CD4-positive, alpha-beta T cell treated with Interleukin-4 for 1 hour (primary cell): Measurements from ENCODE around the gene CEACAM4.

Experiments used
- DNase-seq, 2 donors: peaks; one replicate each; pipeline ENCODE4 v3.0.0-alpha.2; 2020 to 2022

The CEACAM4 gene

DNA sequence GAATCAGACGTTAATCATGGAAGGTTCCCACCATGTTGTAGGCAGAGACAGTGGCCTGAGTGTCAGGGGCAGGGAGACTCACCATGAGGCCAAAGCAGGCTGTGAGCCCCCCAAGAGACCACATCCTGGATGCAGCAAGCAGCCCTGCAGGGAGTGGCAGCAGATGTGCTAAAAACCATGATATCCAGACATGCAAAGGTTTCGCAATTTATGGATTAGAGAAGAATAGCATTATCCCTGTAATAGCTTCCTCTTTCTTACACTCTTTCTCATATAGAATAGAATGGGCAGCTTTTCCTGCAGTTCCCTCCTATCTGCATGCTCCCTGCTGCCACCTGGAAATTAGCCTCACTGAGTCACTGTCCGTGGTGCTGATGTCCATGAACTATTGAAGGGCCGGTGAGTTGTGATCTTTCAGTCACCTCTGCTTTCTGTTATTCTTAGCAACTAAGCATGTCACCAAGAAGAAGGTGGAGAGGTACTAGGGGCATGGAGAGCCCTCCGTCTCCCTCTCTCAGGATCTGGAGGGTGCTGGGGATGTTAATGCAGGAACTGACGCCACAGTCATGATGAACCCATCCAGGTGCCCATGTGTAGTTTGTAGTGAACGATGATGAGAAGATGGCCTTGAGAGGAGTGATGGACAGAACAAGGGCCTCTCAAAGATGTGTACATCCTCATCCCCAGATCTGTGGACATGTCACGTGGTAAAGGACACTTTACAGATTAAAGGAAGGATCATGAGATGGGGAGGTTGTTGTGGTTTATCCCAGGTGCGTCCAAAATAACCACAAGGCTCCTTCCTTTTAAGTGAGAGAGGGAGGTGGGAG is 9.9 kb downstream of the CEACAM4 start:
- DNase-seq = no peak

DNA sequence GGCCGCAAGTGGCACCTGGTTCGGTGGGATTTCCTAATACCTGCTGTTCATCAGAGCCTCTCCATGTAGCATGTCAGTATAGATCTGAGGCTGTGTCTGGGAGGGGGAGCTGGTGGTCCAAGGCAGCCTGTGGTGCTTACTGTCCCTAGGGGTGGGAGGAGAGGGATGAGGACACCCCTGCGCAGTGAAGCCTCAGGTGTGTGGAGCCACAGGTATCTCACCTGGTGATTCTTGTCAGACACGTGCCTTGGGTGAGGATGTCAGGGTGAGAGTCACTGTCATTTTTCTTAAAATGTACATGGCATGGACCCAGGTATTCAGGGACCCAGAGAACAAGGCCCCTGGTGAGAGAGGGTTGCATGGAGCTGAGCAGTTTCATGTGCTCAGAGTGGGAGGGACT is 11.7 kb downstream of the CEACAM4 start:
- no peak for DNase-seq

DNA sequence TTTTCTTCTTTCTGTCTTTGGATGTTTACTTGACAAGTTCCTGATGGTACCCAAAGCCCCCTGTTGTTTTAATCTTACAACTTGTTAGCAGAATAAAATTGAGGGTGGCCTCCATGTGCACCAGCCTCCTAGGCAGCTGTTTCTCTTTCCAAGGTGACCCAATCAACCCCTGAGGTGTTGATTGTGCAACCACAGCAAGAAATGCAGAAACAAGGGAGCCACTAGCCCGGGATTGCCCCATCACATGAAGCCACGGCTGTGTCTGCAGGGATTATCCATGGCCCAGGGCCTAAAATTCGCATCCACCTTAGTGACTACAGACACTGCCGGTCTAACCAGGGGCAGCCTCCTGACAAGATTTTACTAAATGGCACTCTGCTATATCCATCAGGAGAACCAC is 14.4 kb downstream of the CEACAM4 start:
- no peak for DNase-seq

DNA sequence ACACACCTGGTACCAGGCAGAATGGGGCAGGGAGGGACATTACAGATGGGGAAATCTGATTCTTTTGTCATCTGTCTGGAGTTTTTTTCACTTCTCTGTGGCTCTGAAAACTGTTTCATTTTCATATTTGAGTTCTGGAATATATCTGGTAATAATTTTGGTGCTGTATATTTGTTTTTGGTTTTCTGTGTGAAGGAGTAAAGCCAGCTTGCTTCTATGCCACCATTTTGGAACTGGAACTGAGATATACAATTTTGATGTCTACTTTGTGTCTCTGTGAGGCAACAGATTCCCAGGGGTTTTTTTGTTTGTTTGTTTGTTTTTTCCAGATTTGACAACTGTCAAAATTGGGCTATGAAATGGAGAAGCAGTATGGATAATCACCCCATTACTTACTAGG is 16.1 kb downstream of the CEACAM4 start:
- no peak for DNase-seq

DNA sequence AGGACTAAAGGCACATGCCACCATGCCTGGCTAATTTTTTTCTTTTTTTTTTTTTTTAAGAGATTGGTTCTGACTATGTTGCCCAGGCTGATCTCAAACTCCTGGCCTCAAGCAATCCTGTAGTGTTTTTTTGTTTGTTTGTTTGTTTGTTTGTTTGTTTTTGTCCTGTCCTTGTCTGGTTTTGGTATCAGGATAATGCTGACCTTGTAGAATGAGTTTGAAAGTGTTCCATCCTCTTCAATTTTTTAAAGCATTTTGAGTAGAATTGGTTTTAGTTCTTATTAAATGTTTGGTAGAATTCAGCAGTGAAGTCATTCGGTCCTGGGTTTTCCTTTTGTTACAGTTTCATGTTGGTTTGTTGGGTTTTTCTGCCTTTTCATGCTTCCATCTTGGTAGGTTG is 19.2 kb downstream of the CEACAM4 start:
- no peak for DNase-seq

DNA sequence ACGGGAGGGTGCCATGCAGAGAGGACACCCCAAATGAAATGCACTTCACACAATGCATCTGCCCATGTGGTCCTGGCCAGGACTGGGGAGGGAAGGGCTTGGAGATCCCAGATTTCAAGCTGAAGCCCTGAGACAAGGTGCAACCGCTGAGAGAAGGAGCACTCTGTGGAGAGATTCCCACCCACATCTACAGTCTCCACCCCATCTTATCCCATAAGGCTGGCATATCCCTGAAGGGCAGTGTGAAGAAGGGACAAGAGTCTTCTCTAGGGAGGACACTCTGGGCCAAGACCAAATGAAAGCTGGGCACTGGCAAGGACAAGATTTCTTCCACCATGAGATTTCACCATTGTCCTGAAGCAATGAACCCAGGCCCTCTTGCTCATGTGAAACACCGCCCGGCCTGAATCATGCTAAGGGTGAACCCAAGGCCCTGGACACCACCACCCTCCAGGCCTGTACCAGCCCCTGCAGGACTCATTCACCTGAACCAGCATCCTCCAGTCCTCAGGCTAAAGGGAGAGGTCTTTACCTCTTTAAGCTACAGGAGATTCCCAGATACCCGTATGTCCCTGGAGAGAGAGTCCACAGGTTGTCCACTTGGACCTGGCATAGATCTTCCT is 20.5 kb downstream of the CEACAM4 start:
- no peak for DNase-seq

DNA sequence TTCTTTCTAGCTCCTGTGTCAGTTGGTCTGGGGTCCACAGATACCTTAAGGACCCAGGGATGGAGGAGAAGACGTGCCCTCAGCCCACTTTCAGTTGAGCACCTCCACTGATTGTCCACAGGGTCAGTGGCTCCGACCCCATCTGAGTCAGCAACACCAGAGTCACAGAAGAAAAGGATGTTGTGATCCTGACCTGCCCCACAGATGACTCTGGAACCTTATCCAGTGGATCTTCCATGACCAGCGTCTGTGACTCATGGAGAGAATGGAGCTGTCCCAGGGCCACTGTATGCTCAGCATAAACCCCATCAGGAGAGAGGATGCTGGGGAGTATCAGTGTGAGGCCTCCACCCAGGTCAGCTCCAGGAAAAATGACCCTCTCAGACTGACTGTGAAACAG is 22.0 kb downstream of the CEACAM4 start:
- DNase-seq = no peak

DNA sequence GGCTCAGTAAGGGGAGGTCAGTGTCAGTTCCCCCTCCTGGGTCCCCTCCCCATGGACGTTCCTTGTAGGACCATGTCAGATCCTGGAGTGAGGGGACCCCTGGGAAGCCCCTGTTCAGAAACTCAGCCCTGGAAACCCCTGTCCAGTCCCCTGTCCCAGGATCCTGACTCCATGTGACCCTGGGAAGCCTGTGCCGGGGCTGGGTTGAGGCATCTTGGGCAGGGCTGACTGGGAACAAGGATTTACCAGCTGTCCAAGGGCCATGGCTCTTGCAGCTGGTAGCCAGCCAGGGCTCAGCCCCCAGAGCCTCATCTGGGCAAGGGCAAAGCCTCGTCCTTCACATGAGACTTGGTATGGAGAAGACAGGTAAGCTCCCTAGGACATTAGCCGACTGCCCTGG is 25.1 kb downstream of the CEACAM4 start:
- no peak for DNase-seq

DNA sequence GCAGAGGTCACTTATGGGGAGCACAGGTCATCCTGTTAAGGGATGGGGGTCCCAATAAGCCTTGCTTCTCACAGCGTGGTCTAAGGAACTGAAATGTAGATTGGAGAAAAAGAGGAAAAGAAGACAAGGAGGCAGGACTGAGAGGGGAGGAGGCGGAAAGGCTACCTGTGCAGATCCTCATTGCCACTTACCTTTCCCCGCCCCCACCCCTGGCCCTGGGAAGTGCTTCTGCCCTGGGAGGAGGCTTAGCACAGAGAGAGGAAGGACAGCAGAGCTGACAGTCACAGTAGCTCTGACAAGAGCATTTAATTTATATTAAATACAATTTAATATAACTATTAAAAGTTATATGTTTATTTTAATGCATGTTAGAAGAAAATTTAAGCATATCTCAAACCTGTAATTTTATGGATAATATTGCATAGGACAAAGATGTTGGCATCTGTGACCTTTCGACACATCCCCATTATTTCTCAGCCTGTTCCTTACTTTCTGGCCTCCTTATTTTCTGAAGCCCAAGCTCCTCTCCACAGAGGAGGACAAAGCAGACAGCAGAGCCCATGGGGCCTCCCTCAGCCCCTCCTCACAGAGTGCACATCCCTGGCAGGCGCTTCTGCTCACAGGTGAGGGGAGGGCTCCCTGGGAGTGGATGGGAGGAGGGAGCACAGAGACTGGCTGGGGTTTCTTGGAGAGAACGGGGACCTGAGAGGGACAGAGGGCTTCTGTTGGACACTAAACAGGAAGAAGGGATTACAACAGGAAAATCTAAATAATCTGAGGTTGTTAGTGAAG is 27.5 kb downstream of the CEACAM4 start:
- no peak for DNase-seq

DNA sequence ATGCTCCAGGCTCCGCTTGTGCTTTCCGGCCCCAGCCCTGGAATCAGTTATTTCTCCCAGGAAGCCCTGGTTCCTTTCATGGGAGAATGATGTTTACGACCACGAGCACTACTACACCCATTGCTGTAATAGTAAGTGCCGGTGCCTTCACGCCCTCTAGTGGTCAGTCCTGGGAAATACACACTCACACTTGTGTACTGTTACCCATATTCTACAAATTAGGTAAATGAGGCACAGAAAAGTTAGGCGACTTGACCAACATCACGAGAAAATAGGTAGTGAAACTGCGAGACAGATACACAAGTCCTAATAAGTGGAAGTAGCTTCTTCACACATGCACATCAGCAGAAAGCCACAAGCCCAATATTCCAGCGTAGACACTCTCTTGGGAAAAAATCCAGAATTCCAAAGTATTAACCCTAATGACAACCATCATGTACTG is 29.3 kb downstream of the CEACAM4 start:
- DNase-seq = peak; percentile 81 to 82

DNA sequence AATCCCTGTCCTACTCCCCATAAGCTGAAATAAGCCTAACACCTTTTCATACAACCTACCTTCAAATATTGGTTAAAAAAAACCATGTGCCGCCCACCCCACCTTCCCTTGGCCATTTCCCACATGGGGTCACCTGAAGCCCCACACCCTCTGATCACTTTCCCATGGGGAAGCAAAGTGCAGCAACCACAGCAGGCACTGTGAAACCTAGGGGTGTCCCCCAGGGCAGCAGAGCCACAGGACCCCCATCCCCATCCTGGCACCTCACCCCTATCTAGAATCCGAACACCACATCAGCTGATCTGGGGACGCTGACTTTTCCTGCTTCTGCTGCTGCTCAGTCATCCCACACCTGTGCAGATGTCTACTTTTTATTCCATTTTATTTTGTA is 31.0 kb downstream of the CEACAM4 start:
- no peak for DNase-seq

DNA sequence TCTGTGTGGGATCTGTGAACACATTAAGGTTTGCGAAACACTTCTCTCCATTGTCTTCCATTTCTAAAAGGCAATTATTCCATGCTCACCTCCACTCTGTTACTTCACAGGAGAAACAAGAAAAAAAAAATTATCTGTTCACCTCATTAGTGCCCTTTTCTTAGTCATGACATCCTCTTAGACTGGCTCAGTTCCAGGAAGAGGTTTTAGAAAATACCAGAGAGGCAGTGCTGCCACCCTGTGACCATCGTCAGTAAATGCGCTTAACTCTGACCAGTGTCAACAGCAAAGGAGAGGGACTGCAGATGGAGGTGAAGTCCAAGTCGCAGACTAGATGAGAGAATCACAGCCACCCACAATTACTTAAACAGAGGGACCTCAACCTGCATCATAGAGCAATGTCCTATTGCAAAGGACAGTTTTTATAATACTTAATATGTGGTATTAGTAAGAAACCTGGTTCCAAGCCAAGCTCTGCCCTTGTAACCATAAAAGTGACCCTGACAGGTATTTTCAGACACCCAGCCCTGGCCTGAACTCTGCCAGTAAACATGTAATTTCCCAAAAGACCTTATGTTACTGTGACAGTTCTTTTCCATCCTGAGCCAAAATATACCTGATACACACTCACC is 31.5 kb downstream of the CEACAM4 start:
- DNase-seq = peak; percentile 76 to 85

DNA sequence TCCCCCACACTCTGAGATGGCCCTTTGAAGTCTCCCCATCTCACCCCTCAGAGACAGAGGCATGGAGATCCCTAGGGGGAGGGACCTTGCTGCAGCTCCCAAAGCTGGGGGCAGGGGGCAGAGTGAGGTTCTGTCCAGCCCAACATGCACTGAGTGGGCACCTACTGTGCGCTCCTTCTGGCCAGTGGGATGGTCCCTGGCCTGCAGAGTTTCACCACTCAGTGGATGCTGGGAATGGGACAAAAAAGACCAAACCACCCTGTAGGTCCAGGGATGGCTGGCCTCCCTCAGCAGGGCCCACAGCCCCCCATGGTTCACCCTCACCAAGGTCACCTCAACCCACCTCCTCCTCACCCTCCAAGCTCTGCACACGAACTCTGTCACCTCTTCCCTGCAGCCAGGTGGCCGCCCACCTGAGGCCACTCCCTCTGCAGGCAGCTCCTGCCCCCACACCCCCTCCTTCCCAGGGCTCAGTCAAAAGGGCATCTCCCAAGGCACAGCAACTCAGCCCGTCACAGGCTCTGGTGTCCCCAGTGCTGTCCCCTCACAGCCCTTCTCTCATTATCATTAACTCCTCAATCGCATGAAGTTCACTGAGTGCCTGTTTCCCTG is 34.8 kb downstream of the CEACAM4 start:
- DNase-seq = no peak

DNA sequence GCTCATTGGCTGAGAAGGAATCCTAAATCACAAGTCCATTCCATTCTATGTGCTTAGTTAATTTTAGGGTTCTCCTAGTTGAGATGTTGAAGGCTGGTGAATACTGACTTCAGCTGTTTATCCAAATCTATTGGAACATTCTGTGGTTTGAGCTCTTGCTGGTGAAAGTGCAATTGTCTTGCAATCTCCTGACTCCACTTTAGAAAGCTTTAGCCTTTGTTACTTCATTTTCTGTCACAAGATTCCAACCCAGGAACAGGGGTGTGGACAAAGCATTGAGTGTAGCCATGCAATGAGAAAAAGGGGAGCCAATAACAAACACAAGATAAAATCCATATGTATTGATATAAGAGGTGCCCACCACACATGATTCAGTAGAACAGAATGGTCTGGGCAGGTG is 35.9 kb downstream of the CEACAM4 start:
- no peak for DNase-seq

DNA sequence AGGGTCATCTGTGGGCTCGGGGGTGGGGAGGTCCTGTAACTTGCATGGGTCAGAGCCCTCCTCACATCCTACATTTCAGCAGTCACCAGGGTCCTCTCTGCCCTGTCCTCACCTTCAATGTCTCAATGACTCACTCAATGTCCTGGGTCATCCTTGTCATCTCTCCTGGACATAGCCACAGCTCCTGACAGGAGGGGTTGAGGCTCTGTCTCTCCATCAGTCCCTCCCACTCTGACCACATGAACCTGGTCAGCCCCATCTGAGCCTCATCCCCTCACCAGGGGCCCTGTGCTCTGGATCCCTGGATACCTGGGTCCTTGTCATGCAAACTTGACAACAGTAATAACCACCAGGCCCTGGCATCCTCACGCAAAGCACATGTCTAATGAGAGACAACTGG is 37.5 kb downstream of the CEACAM4 start:
- DNase-seq = no peak

DNA sequence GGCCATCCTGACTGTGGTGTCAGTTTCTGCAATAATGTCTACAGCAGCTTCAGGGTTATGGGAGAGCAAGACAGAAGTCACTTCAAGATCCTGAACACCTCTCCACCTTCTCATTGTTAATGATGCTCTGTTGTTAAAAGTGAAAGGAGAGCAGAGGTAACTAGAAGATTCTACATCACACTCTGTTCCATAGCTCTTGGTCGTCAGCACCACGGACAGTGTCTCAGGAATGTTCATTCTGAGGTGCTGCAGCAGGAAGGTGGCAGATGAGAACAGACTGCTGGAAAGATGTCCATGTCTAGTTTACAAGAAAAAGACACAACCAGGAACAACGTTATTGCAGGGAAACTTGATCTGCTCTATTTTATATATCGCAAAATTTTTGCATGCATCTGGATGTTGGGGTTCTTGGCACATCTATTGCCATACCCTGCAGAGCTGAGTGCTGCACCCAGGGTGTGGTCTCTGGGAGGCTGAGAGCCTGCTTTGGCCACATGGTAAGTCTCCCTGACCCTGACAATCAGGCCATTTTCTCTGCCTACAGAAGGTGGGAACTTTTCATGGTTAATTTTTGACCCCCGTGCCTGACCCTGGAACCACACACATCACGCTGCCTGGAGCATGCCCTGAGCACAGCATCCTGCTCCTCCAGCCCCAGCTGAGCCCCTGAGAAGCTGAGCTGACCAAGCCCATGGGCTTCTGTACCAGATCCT is 38.2 kb downstream of the CEACAM4 start:
- no peak for DNase-seq

DNA sequence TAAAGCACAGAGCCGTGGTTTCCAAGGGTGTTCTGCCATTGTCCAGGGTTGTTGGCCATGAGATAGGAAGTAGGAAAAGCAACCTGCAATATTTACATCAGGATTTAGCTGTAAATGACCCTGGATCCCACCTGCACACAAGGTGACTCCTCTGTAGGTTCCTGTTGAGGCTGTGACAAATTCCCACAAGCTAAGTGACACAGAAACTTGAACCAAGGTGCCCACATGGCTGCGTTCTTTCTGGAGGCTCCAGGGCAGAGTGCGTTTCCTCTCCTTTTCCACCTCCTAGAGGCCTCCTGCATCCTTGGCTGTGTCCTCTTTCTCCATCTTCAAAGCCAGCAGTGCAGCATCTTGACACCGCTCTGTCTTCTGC is 39.0 kb downstream of the CEACAM4 start:
- no peak for DNase-seq

DNA sequence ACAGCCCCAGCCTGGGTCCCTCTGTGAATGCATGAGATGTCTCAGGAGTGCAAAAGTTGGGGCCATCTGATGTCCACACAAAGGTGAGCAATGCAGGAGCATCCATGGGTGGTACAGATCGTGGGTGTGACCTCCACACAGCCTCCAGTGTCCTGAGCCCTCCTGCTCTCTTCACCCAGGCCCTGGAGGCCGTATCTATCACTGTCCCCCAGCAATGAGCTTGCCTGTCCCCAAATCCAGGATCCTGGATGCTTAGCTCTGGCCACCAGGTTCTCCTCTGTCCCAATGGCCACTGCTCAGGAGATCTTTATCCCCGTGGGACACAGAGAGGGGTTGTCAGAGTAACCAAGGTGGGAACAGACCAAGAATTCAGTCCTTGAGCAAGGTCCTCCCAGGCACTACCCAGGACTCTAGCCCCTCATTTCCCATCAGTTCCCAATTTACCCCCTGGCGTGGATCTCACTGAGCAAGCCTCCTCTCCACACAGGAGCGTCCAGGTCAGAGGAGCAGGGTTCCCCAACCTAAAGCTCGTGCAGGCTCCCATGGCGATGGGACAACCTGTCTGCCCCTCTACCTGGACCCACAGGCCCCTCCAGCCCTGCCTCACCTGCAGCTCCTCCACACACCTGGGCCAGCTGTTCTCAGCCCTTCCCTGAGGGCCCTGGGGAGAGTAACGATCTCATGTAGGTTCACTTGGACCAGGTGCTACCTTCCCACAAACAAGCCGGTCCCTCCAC is 39.6 kb downstream of the CEACAM4 start:
- no peak for DNase-seq

DNA sequence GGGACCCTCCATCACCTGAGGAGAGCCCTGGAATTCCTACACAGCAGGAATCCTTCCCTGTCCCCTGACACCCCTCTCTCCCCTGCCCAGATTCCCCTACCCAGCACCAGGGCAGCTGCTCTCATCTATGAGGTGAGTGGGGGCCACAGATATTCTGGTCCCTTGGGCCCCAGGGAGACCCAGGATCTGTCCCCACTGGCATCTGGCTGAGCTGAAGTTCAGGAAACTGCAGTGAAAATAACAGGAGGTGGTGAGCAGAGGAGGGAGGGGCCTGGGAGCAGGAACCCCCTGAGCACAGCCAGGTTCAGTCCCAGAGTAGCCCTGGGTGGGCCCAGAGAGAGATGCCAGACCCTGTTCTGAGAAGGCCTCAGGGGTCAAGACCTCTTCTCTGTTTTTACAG is 40.8 kb downstream of the CEACAM4 start:
- DNase-seq = no peak

DNA sequence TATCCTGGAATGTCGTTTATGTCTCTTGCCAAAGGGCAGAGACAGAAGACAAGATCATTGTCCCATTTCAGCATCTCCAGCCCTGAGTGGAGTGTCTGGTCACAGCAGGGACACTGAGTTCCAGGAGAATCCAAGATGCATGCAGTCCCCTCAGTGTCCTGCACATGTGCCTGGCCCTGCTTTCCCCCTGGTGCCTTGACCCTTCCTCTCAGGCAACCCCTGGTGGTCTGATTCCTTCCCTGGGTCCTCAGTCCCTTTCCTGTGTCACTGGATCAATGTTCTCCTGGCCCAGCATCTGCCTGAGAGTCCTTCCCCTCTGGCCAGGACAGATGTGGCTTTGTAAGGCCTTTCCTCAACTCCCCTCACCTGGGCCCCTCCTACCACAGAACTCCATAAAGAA is 41.9 kb downstream of the CEACAM4 start:
- DNase-seq = no peak

DNA sequence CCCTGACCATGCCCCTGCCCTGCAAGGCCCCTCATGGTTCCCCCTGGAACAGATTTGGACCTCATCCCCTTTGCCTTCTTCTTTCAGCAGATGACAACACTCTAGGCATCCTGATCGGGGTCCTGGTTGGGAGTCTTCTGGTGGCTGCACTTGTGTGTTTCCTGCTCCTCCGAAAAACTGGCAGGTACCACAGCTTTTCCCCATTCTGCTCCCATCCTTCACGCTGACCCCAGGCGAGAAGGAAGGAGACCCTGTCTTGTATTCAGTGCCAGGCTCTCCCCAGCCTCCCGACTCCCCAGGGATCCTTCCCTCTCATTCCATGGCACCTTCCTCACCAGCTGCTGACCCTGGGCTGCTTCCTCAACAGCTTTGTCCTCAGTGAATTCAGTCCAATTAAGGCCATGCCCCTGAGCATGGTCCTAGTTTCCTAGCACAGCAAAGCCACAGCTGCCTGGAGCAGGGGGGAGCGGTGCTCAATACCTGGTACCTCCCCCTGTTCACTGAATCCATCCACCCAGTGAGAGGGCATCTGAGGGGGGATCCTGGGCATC is 42.5 kb downstream of the CEACAM4 start:
- DNase-seq = no peak
